GM18526 (cell line): Measurements from ENCODE around the gene SBSN.

ENCODE experiments used
- POLR2A ChIP-seq: IDR thresholded peaks from 3 replicates; pipeline ENCODE4 v1.6.1; 2011; ENCODE audit not compliant: insufficient read length; ENCODE audit errors: extremely low read depth

Gene SBSN

GRCh38 chr19:35545001-35545854 lies 17.1 kb upstream of the SBSN start, which contains the start of gene TMEM147:
Gene TMEM147 (plus strand): TSS chr19:35545626. CDS start chr19:35545740, 114 bp downstream.
- peak; percentile 81 for TF ChIP-seq POLR2A

- no peak for TF ChIP-seq POLR2A
These were observed 16.1 kb upstream of the SBSN start for GRCh38 chr19:35544110-35544802.

- TF ChIP-seq POLR2A, result no peak
These were observed 15.4 kb upstream of the SBSN start for GRCh38 chr19:35543280-35544109.

- TF ChIP-seq POLR2A, result no peak
These were observed 14.1 kb upstream of the SBSN start for GRCh38 chr19:35542209-35542608.

- no peak for TF ChIP-seq POLR2A
These were observed 12.3 kb upstream of the SBSN start for GRCh38 chr19:35540356-35540927.

GRCh38 chr19:35539850-35540249 lies 11.7 kb upstream of the SBSN start:
- TF ChIP-seq POLR2A, result no peak

- TF ChIP-seq POLR2A, result no peak
These were observed 11.2 kb upstream of the SBSN start for GRCh38 chr19:35539314-35539713.

GRCh38 chr19:35534803-35535480 lies 6.8 kb upstream of the SBSN start:
- no peak for TF ChIP-seq POLR2A

- TF ChIP-seq POLR2A, result no peak
These were observed 5.8 kb upstream of the SBSN start for GRCh38 chr19:35533822-35534392.

GRCh38 chr19:35533201-35533821 lies 5.2 kb upstream of the SBSN start, which contains the start of gene GAPDHS:
Gene GAPDHS (plus strand): TSS chr19:35533456. CDS start chr19:35533528, 72 bp downstream.
- TF ChIP-seq POLR2A, result no peak

- TF ChIP-seq POLR2A, result no peak
These were observed 3.2 kb upstream of the SBSN start for GRCh38 chr19:35531291-35531690.

GRCh38 chr19:35529241-35530218 lies 1.4 kb upstream of the SBSN start:
- no peak for TF ChIP-seq POLR2A
